G401 (cell line): ENCODE measurements around the gene TADA2A. TPM values are rescaled to one million over a fixed set of nuclear protein-coding genes. Genes with fewer than 3 reads are reported as not detected.
A peak's percentile ranks its signal among the peaks of the same experiment; 100 is the strongest.
"Not testable (repeated sequence)": the region's sequence is repeated elsewhere in the genome, so short reads cannot be mapped to it uniquely, and the experiment has no call there.

Source experiments
- DNase-seq: peaks from one replicate; pipeline ENCODE4 v3.0.0-alpha.2; 2015; ENCODE audit warnings: low spot score
- in situ Hi-C: cut with HindIII; loops from 2 replicates; pipeline ENCODE4 v1.10.0; 2016; ENCODE audit warnings: low sequenced_read_pairs, mixed read lengths
- total RNA-seq: library from RNA; depleted of rRNA; stranded (reverse); fragments of >200 nt; shearing (Covaris generic); gene quantifications from 2 replicates; pipeline ENCODE4 v1.2.3, GENCODE V29; 2014

The TADA2A gene
- total RNA-seq, 1 experiment from 2014 or later, result 23.0 TPM

- no peak for DNase-seq
- in situ Hi-C loops, result no loop called here
Measured at GRCh38 chr17:37392024-37392590, 14.6 kb upstream of the TADA2A start.

- no peak for DNase-seq
- in situ Hi-C loops, result no loop called here
Measured at GRCh38 chr17:37393352-37393751, 13.3 kb upstream of the TADA2A start.

- in situ Hi-C loops, result no loop called here
- DNase-seq, result no peak
Measured at GRCh38 chr17:37399265-37399803, 7.4 kb upstream of the TADA2A start.

GRCh38 chr17:37400505-37400904, 6.2 kb upstream of the TADA2A start:
- in situ Hi-C loops, result no loop called here
- no peak for DNase-seq

GRCh38 chr17:37405522-37405921, 1.2 kb upstream of the TADA2A start:
- DNase-seq, in situ Hi-C loops: not testable (repeated sequence)

GRCh38 chr17:37405955-37406634, 591 bp upstream of the TADA2A start:
- DNase-seq, result peak; percentile 50
- in situ Hi-C loops, result no loop called here

GRCh38 chr17:37408145-37408479, 1.4 kb downstream of the TADA2A start:
- DNase-seq, in situ Hi-C loops: not testable (repeated sequence)

- in situ Hi-C loops, result no loop called here
Measured at GRCh38 chr17:37410357-37410756, 3.7 kb downstream of the TADA2A start.

GRCh38 chr17:37413875-37414519, 7.3 kb downstream of the TADA2A start:
- DNase-seq, result no peak
- in situ Hi-C loops, result no loop called here

More at GRCh38 chr17:37410357-37410756, 3.7 kb downstream of the TADA2A start:
- DNase-seq, result no peak

- DNase-seq, result no peak
- in situ Hi-C loops, result no loop called here
Measured at GRCh38 chr17:37417852-37418251, 11.2 kb downstream of the TADA2A start.

GRCh38 chr17:37422971-37423625, 16.4 kb downstream of the TADA2A start:
- DNase-seq, result no peak
- in situ Hi-C loops, result no loop called here

- in situ Hi-C loops, result no loop called here
- no peak for DNase-seq
Measured at GRCh38 chr17:37425268-37425667, 18.6 kb downstream of the TADA2A start.

- in situ Hi-C loops, result no loop called here
- DNase-seq, result no peak
Measured at GRCh38 chr17:37429039-37429438, 22.4 kb downstream of the TADA2A start.

GRCh38 chr17:37429453-37429852, 22.8 kb downstream of the TADA2A start:
- no peak for DNase-seq
- in situ Hi-C loops, result no loop called here

- in situ Hi-C loops, result no loop called here
- no peak for DNase-seq
Measured at GRCh38 chr17:37430051-37430627, 23.5 kb downstream of the TADA2A start.

GRCh38 chr17:37432671-37433070, 26.0 kb downstream of the TADA2A start:
- no peak for DNase-seq
- in situ Hi-C loops, result no loop called here

- in situ Hi-C loops, result no loop called here
- no peak for DNase-seq
Measured at GRCh38 chr17:37438141-37438540, 31.5 kb downstream of the TADA2A start.

GRCh38 chr17:37440424-37440823, 33.7 kb downstream of the TADA2A start:
- in situ Hi-C loops, result no loop called here
- DNase-seq, result no peak

- DNase-seq, in situ Hi-C loops: not testable (repeated sequence)
Measured at GRCh38 chr17:37441369-37442014, 34.8 kb downstream of the TADA2A start.
